DOHH2 (cell line): ENCODE data around the gene HSPB7.
"Not testable (repeated sequence)": the region's sequence is repeated elsewhere in the genome, so short reads cannot be mapped to it uniquely, and the experiment has no call there.

ENCODE experiments used
- H3F3A ChIP-seq: fragments of 200-600 bp; sonication (generic), shearing (Covaris generic); 2 replicates; pipeline ENCODE4 v1.6.0; 2016; ENCODE audit warnings: antibody characterized with exemption, mild to moderate bottlenecking; ENCODE audit not compliant: control insufficient read depth, insufficient read depth
- H3K27ac ChIP-seq: fragments of 200-600 bp; sonication (generic); 2 replicates; pipeline ENCODE4 v1.5.1; 2014; ENCODE audit warnings: low read depth, mild to moderate bottlenecking, low read length, moderate library complexity
- H3K27me3 ChIP-seq: fragments of 200-600 bp; sonication (generic); 2 replicates; pipeline ENCODE4 v1.6.1; 2014; ENCODE audit warnings: mild to moderate bottlenecking, low read length, mixed read lengths; ENCODE audit not compliant: control insufficient read depth
- H3K36me3 ChIP-seq: fragments of 200-600 bp; sonication (generic); 2 replicates; pipeline ENCODE4 v1.6.1; 2014; ENCODE audit warnings: mild to moderate bottlenecking, low read length, moderate library complexity, mixed read lengths; ENCODE audit not compliant: control insufficient read depth
- H3K4me1 ChIP-seq: fragments of 200-600 bp; sonication (generic); 2 replicates; pipeline ENCODE4 v1.6.1; 2014; ENCODE audit warnings: mild to moderate bottlenecking, low read length, mixed read lengths; ENCODE audit not compliant: control insufficient read depth
- H3K4me2 ChIP-seq: fragments of 200-600 bp; sonication (generic); 2 replicates; pipeline ENCODE4 v1.6.0; 2014; ENCODE audit warnings: mild to moderate bottlenecking, low read length, moderate library complexity
- H3K4me3 ChIP-seq: fragments of 200-600 bp; sonication (generic); 2 replicates; pipeline ENCODE4 v1.5.1; 2014; ENCODE audit warnings: mild to moderate bottlenecking, low read length, mixed read lengths
- H3K79me2 ChIP-seq: fragments of 200-600 bp; sonication (generic); 2 replicates; pipeline ENCODE4 v1.6.1; 2014; ENCODE audit warnings: mild to moderate bottlenecking, low read length, mixed read lengths; ENCODE audit not compliant: control insufficient read depth
- H3K9me2 ChIP-seq: fragments of 200-600 bp; sonication (generic); replicated peaks from 2 replicates; pipeline ENCODE4 v1.6.1; 2014; ENCODE audit warnings: mild to moderate bottlenecking, low read length, mixed read lengths; ENCODE audit not compliant: control insufficient read depth
- H3K9me3 ChIP-seq: fragments of 200-600 bp; sonication (generic); 2 replicates; pipeline ENCODE4 v1.6.1; 2014; ENCODE audit warnings: antibody characterized with exemption, low read length, mixed read lengths; ENCODE audit not compliant: control insufficient read depth, insufficient read depth
- H4K20me1 ChIP-seq: fragments of 200-600 bp; sonication (generic); 2 replicates; pipeline ENCODE4 v1.6.0; 2014; ENCODE audit warnings: low read depth, mild to moderate bottlenecking, antibody characterized with exemption, low read length, moderate library complexity; ENCODE audit not compliant: control insufficient read depth, insufficient read depth
- CTCF ChIP-seq: fragments of 200-600 bp; sonication (generic); IDR thresholded peaks from one replicate; pipeline ENCODE4 v1.5.1; 2014; ENCODE audit warnings: antibody characterized with exemption, mild to moderate bottlenecking, low read depth, low read length; ENCODE audit not compliant: poor library complexity, severe bottlenecking
- EZH2phosphoT487 ChIP-seq: fragments of 200-600 bp; sonication (generic); IDR thresholded peaks from 2 replicates; pipeline ENCODE4 v1.6.1; 2017; ENCODE audit warnings: borderline replicate concordance, mild to moderate bottlenecking, antibody characterized with exemption, low read length, moderate library complexity, mixed read lengths

The HSPB7 gene

GRCh38 chr1:16041200-16041599 is 23.4 kb upstream of the HSPB7 start:
- Histone ChIP-seq H3K4me1 (no peaks in the 10 kb centered on the region), H3K36me3 (no peaks in the 10 kb centered on the region), H3K27ac (no peak overlapping the region), H3K79me2 (no peaks in the 10 kb centered on the region), H3K4me3 (no peak overlapping the region), H3K27me3 (no peaks in the 10 kb centered on the region; the same call in 1 of the 2 replicates), H3K4me2 (no peak overlapping the region), H4K20me1 (no peaks in the 10 kb centered on the region), H3F3A (no peaks in the 10 kb centered on the region), H3K9me3 (no peaks in the 10 kb centered on the region), H3K9me2 (no peaks in the 10 kb centered on the region)
- TF ChIP-seq CTCF (no peak), EZH2phosphoT487 (no peak)

GRCh38 chr1:16039871-16040270 is 22.0 kb upstream of the HSPB7 start:
- not testable (repeated sequence) for H4K20me1 ChIP-seq, H3K4me2 ChIP-seq, H3K9me2 ChIP-seq, H3F3A ChIP-seq, H3K27ac ChIP-seq, H3K36me3 ChIP-seq, H3K4me1 ChIP-seq, H3K27me3 ChIP-seq, H3K9me3 ChIP-seq, H3K4me3 ChIP-seq, H3K79me2 ChIP-seq

GRCh38 chr1:16038620-16038912 is 20.7 kb upstream of the HSPB7 start:
- Histone ChIP-seq H3K4me1 (no peaks in the 10 kb centered on the region), H3K4me2 (no peak overlapping the region), H3K27ac (no peak overlapping the region), H3K9me2 (no peaks in the 10 kb centered on the region), H4K20me1 (no peaks in the 10 kb centered on the region), H3K36me3 (no peaks in the 10 kb centered on the region), H3K4me3 (no peak overlapping the region), H3K27me3 (no peaks in the 10 kb centered on the region; the same call in 1 of the 2 replicates), H3F3A (no peaks in the 10 kb centered on the region), H3K79me2 (no peaks in the 10 kb centered on the region), H3K9me3 (no peaks in the 10 kb centered on the region)
- TF ChIP-seq EZH2phosphoT487 = no peak
- TF ChIP-seq CTCF = no peak

DNA sequence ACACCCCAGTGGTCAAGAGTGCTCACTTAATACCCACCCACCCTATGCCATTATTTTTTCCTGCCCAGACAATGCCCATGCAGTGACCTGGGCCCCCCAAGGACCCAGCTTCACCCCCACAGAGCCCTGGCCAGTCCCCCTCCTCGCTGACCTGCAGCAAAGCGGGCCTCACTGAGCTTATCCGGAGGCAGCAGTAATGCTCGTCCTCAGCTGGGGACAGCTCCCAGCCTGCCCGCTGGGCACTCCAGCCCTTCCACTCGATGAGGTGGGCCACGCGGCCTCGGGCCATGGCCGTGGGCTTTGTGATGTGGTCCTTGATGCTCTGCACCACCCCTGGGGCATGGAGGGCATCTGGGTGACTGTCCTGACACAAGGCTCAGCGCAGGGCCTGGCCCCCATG is 18.6 kb upstream of the HSPB7 start:
- H3K27ac ChIP-seq, H3K27me3 ChIP-seq, H3K4me1 ChIP-seq, H3K79me2 ChIP-seq, H3K4me3 ChIP-seq, H3K4me2 ChIP-seq, H3F3A ChIP-seq, H3K36me3 ChIP-seq, H3K9me2 ChIP-seq, H4K20me1 ChIP-seq, H3K9me3 ChIP-seq: not testable (repeated sequence)

DNA sequence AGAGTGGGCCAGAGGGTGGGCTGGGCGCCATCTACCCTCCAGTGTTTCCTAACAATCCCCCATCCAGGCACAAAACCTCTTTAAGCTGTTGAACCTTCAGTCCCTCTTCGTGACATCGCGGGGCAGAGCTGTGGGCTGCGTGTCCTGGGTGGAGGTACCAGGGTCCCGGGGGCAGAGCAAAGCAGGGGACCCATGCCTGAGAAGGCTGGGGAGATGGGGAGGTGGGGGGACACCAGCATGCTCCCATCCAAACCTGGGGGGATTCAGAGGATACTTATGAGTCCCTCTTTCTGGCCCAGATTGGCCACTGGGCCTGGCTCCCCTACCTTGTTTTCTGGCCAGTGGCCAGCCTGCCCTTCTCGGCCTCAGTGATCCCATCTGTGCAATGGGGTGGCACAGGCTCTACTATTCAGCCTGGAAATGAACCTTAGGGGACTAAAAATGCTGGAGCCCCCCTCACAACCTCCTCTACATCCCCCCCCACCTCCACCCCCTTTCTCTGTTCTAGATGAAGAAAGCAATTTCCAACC is 15.3 kb upstream of the HSPB7 start:
- not testable (repeated sequence) for H3K4me2 ChIP-seq, H4K20me1 ChIP-seq, H3K27me3 ChIP-seq

More for the DNA sequence above, 15.3 kb upstream of the HSPB7 start:
- H3K4me1 ChIP-seq, H3K9me3 ChIP-seq, H3K36me3 ChIP-seq, H3K79me2 ChIP-seq, H3K9me2 ChIP-seq, H3K27ac ChIP-seq, H3F3A ChIP-seq, H3K4me3 ChIP-seq: not testable (repeated sequence)
